GM21737 (cell line): ENCODE results near the gene PDXDC1.
A peak's percentile ranks its signal among the peaks of the same experiment; 100 is the strongest.
"Not testable (repeated sequence)": the region's sequence is repeated elsewhere in the genome, so short reads cannot be mapped to it uniquely, and the experiment has no call there.

Experiments used
- ATAC-seq: cut with Tn5 transposase; IDR thresholded peaks from one replicate; pipeline ENCODE4 v1.9.1; 2021; ENCODE audit warnings: mild to moderate bottlenecking, moderate library complexity; ENCODE audit not compliant: unreplicated experiment

Gene PDXDC1

DNA sequence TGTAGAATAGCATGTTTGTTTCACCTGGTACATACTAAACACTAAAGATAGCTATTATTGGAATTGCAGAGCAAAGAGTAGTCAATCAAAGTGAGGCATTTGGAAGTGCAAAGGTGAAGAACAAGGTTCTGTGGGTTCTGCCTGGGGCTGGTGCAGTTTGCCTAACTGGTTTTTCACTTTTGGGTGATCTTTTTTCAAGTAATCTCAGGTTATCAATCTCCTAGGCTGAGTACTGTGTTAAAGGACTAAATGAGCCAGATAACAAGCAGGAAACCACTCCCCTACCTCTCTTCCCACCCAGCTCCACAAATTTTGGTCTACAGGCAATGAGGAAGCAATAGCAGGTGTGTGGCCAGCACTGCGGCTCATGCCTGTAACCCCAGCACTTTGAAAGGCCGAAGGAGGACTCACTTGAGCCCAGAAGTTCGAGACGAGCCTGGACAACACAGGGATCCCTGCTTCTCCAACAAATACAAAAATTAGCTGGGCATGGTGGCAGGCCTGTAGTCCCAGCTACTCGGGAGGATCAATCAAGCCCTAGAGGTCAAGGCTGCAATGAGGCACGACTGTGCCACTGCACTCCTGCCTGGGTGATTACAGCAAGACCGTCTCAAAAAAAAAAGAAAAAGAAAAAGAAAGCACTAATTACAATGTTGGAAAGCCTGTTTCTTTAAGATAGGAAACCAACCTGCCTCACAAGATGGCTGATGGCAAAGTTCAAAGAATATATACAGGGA is 83.0 kb downstream of the PDXDC1 start:
- no peak for ATAC-seq

DNA sequence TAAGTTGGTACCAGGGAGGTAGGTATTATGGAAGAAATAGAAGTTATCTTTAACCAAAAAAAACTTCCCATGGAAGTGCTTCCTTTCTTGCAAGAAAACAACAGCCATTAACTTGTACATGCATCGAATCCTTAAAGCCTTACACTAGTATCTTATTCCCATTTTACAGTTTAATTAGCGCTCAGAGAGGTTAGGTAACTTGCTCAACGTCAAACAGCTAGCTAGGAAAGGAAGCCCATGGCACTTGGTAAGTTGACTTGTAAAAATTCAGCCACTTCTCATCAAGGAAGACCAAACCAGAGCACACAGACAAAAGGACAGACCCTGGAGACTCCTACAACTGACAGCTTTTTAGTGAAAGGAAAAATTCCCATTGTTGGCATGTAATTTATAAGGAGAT is 84.5 kb downstream of the PDXDC1 start:
- ATAC-seq = no peak

DNA sequence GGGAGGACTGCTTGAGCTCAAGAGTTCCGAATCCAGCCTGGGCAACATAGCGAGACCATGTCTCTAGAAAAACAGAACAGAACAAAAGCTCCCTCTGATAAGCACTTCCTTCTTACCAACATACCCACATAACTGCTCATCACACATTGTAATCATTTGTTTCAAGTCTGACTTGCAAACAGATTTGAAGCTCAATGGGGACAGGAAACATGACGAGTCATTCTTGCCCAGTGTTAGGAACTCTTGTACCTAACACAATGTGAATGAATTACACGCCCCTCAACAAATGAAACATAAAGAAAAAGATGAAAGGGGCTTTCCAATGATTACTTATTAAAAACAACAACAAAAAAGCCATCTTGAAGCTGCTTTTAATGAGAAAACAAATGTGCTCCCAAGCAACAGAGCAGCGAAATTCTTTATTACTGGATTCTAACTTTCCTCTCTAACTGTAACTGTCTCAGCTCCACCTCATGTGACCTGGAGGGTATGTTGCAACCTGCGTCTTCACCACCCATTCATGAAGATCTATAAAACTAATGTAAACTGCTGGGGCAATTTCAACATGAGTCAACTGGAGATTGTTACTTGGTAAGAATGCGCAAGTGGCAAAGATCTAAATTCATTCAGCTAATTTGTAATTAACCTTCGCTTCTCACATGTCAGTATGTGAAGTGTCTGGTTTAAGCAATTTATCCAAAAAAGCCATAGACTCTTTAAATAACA is 87.4 kb downstream of the PDXDC1 start:
- ATAC-seq = not testable (repeated sequence)

- not testable (repeated sequence) for ATAC-seq
Observed at GRCh38 chr16:15065961-15066360, 91.1 kb downstream of the PDXDC1 start.

DNA sequence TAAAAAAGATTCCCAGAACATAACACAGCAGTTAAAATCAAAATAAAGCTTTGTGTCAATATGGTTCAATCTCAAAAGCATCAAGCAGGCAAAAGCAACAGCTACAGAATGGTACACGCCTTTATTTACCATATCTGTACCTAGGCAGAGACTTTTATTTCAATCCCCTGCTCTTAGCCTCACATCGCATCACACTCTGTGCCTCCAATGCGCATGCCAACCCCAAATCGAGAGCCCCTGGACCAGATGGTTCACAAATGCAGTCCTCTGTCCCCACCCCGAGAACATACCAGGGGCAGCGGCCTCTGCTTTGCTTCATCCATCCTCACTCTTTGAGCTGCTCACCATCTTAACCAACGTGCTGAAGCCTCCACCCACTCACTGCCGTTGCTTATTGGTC is 91.9 kb downstream of the PDXDC1 start:
- not testable (repeated sequence) for ATAC-seq

DNA sequence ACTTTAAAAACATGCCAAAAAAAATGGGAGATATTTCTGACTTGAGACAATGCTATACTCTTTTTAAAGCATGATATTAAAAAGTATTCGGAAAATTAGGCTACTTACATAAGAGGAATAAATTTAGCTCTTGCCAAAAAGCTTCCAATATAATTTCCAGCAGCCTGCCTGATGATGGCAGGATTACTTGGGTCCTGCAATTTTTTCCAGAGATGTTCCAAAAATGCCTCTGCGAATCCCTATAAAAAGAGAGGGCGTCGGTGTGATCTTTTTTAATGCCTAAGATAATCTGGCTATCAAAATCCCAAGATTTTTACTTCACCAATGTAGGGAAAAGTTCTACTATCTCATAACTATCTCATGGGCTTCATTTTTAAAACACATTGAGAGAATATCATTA is 96.2 kb downstream of the PDXDC1 start:
- ATAC-seq = not testable (repeated sequence)

GRCh38 chr16:15071916-15072769 is 97.3 kb downstream of the PDXDC1 start:
- ATAC-seq = not testable (repeated sequence)

- ATAC-seq = no peak
Observed at GRCh38 chr16:15073101-15073500, 98.3 kb downstream of the PDXDC1 start.

GRCh38 chr16:15076161-15076560 is 101.3 kb downstream of the PDXDC1 start:
- not testable (repeated sequence) for ATAC-seq

DNA sequence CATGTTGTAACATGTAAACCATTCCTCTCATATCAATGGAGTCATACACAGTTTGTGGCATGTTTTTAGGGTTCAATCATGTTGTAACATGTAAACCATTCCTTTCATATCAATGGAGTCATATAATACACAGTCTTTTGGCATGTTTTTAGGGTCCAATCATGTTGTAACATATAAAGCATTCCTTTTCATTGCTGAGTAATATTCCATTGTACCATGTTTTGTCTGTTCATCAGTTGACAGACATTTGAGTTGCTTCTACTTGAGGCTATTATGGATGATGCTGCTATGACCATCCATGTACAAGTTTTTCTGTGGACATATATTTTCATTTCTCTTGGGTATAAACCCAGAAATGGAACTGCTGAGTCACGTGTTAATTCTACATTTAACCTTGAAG is 106.1 kb downstream of the PDXDC1 start:
- ATAC-seq = not testable (repeated sequence)

GRCh38 chr16:15082788-15083187 is 108.0 kb downstream of the PDXDC1 start:
- not testable (repeated sequence) for ATAC-seq

GRCh38 chr16:15090663-15091269 is 115.9 kb downstream of the PDXDC1 start:
- ATAC-seq = not testable (repeated sequence)

DNA sequence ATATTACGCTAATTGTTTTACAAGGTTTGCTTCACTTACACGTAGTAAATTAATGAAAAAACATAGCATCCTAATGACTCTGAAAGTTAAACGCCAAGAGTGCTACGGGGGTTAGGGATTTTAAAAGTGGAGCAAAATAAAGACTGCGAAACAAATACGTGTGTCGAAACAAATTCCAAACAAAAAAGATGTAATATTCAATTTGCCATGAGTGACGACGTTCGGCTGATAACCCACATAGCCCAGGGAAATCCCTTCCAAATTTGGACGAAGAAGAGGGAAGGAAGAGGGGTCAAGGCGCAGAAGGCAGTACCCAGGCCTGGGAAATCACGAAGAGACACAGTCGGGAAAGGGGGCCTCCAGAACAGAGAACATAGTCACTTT is 118.7 kb downstream of the PDXDC1 start:
- not testable (repeated sequence) for ATAC-seq

- peak; percentile 98 for ATAC-seq
Observed at GRCh38 chr16:15093955-15094827, 119.4 kb downstream of the PDXDC1 start, which contains the start of gene RRN3. TSS of gene RRN3 (minus strand) at chr16:15094272. CDS start at chr16:15094233, 39 bp downstream.

DNA sequence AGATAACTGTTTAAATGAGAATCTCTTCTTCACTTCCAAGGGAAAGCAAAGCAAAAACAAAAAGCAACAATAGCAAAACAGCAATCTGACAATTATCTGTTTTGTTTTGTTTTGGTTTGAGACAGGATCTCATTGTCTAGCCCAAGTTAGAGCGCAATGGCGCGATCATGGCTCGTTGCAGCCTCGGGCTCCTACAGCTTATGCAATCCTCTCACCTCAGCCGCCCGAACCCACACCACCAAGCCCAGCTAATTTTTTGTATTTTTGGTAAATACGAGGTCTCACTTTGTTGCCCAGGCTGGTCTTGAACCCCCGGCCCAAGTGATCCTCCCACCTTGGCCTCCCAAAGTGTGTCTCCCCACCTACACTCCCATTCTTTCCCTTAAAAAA is 121.8 kb downstream of the PDXDC1 start:
- ATAC-seq = not testable (repeated sequence)

DNA sequence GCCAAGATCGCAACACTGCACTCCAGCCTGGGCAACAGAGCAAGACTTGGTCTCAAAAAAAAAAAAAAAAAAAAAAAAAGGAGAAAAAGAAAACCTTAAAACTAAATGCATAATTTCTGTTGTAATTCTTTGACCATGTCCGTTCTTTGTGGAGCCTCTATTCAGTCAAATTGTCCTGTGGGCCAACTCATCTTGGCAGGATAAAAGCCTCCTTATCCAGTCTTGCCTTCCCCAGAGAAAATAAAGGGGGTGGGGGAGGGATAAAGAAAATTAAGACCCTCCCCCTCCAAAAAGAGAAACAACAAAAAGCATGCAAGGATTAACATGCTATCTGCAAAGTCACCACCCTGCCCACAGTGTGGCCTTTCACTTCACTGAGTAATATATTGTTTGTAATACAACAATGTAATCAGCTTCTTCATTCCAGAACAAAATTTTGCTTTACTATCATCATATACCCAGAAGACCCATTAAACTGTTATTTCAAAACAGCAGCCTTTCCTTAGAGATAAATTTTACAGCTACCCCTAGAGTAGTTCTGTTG is 124.6 kb downstream of the PDXDC1 start:
- not testable (repeated sequence) for ATAC-seq

GRCh38 chr16:15100372-15100987 is 125.7 kb downstream of the PDXDC1 start:
- ATAC-seq = not testable (repeated sequence)

DNA sequence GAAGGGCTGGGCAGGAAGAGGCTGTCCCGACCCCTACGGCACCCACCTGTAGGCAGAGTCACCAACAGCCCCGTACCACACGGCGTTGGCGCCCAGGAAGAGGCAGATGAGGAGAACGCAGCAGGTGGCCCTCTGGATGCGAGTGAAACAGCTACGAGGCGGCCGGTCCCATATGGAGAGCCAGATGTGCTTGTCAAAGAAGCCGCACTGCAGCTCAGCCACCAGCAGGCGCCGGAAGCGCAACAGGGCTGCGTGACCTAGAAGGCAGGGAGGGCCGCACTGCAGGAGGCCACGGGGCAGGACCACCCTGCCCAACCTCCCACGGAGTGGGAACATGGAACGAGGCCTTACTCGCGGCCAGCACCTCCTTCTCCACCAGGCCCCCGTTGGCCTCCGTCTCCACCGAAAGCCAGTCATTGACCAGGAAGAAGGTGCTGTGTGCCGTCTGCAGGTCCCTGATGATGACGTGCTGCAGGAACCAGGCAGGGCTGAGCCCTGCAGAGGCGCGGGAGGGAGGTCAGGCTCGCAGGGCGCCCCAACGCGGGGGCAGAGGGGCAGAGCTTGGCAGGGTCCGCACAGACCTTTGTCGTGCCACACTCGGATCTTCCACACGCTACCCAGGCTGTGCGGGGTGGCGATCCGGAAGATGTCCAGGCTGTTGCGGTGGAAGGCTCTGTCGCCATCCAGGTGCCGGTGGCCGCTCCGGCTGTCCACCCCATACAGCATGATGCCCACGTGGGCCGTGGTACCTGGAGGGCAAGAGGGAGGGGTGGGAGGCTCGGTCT is 153.0 kb downstream of the PDXDC1 start:
- ATAC-seq = not testable (repeated sequence)
